Activated naive CD8-positive, alpha-beta T cell treated with anti-CD3 and anti-CD28 coated beads for 36 hours (primary cell): ENCODE measurements around the gene TNIP1. TPM values are rescaled to one million over a fixed set of nuclear protein-coding genes. Genes with fewer than 3 reads are reported as not detected.

Experiments used
- DNase-seq: peaks from one replicate; pipeline ENCODE4 v3.0.0; 2021
- H3K27ac Mint-ChIP-seq: one replicate; pipeline ENCODE4 v1.8.0; 2022; ENCODE audit warnings: mild to moderate bottlenecking, moderate library complexity, mixed read lengths
- H3K27me3 Mint-ChIP-seq: one replicate; pipeline ENCODE4 v1.8.0; 2022; ENCODE audit warnings: mild to moderate bottlenecking, mixed read lengths
- H3K36me3 Mint-ChIP-seq: one replicate; pipeline ENCODE4 v1.8.0; 2021; ENCODE audit warnings: mild to moderate bottlenecking, mixed read lengths
- H3K4me1 Mint-ChIP-seq: one replicate; pipeline ENCODE4 v1.8.0; 2021; ENCODE audit warnings: mixed read lengths
- H3K4me3 Mint-ChIP-seq: one replicate; pipeline ENCODE4 v1.8.0; 2022; ENCODE audit warnings: mild to moderate bottlenecking, moderate library complexity, mixed read lengths
- H3K9me3 Mint-ChIP-seq: one replicate; pipeline ENCODE4 v1.8.0; 2022; ENCODE audit warnings: mixed read lengths
- total RNA-seq, 2 experiments: library from RNA; stranded (reverse); gene quantifications; one replicate each; pipeline ENCODE4 v1.2.3, GENCODE V29; 2021

The TNIP1 gene
- total RNA-seq, 2 experiments from 2014 or later, result 185 to 189 TPM

- Mint-ChIP-seq H3K4me1 (peaks cover 15% of the 10 kb centered on the region), H3K36me3 (peaks cover 22% of the 10 kb centered on the region), H3K9me3 (no peaks in the 10 kb centered on the region), H3K27ac (no peak overlapping the region), H3K4me3 (no peak overlapping the region), H3K27me3 (no peaks in the 10 kb centered on the region)
- no peak for DNase-seq
These were observed 26.9 kb downstream of the TNIP1 start for GRCh38 chr5:151053796-151054462.

GRCh38 chr5:151052836-151053235 is 28.0 kb downstream of the TNIP1 start:
- H3K27me3 Mint-ChIP-seq, result no peaks in the 10 kb centered on the region
- H3K4me3 Mint-ChIP-seq, result no peak overlapping the region
- DNase-seq, result no peak
- peaks cover 11% of the 10 kb centered on the region for H3K4me1 Mint-ChIP-seq
- H3K9me3 Mint-ChIP-seq, result no peaks in the 10 kb centered on the region
- no peak overlapping the region for H3K27ac Mint-ChIP-seq
- H3K36me3 Mint-ChIP-seq, result peaks cover 23% of the 10 kb centered on the region

GRCh38 chr5:151051931-151052608 is 28.8 kb downstream of the TNIP1 start:
- H3K36me3 Mint-ChIP-seq, result peaks cover 24% of the 10 kb centered on the region
- no peaks in the 10 kb centered on the region for H3K9me3 Mint-ChIP-seq
- peaks cover 11% of the 10 kb centered on the region for H3K4me1 Mint-ChIP-seq
- H3K27ac Mint-ChIP-seq, result no peak overlapping the region
- DNase-seq, result no peak
- no peaks in the 10 kb centered on the region for H3K27me3 Mint-ChIP-seq
- H3K4me3 Mint-ChIP-seq, result no peak overlapping the region

GRCh38 chr5:151051066-151051930 is 29.5 kb downstream of the TNIP1 start:
- peak overlapping the region; percentile 64 for H3K27ac Mint-ChIP-seq
- peaks cover 11% of the 10 kb centered on the region for H3K4me1 Mint-ChIP-seq
- DNase-seq, result peak; percentile 62
- H3K36me3 Mint-ChIP-seq, result peaks cover 23% of the 10 kb centered on the region
- no peak overlapping the region for H3K4me3 Mint-ChIP-seq
- H3K27me3 Mint-ChIP-seq, result no peaks in the 10 kb centered on the region
- no peaks in the 10 kb centered on the region for H3K9me3 Mint-ChIP-seq

GRCh38 chr5:151048526-151048925 is 32.3 kb downstream of the TNIP1 start:
- H3K4me3 Mint-ChIP-seq, result no peak overlapping the region
- H3K9me3 Mint-ChIP-seq, result no peaks in the 10 kb centered on the region
- no peaks in the 10 kb centered on the region for H3K27me3 Mint-ChIP-seq
- no peak overlapping the region for H3K27ac Mint-ChIP-seq
- H3K4me1 Mint-ChIP-seq, result peaks cover 11% of the 10 kb centered on the region
- DNase-seq, result no peak
- H3K36me3 Mint-ChIP-seq, result peaks cover 35% of the 10 kb centered on the region

- H3K4me3 Mint-ChIP-seq, result no peak overlapping the region
- no peak overlapping the region for H3K27ac Mint-ChIP-seq
- peaks cover 35% of the 10 kb centered on the region for H3K36me3 Mint-ChIP-seq
- H3K4me1 Mint-ChIP-seq, result peaks cover 11% of the 10 kb centered on the region
- peak; percentile 27 for DNase-seq
- H3K27me3 Mint-ChIP-seq, result no peaks in the 10 kb centered on the region
- no peaks in the 10 kb centered on the region for H3K9me3 Mint-ChIP-seq
These were observed 32.9 kb downstream of the TNIP1 start for GRCh38 chr5:151047814-151048425.

GRCh38 chr5:151042453-151043093 is 38.3 kb downstream of the TNIP1 start:
- H3K9me3 Mint-ChIP-seq, result no peaks in the 10 kb centered on the region
- DNase-seq, result no peak
- no peaks in the 10 kb centered on the region for H3K27me3 Mint-ChIP-seq
- H3K4me1 Mint-ChIP-seq, result no peaks in the 10 kb centered on the region
- H3K36me3 Mint-ChIP-seq, result peaks cover 24% of the 10 kb centered on the region
- H3K4me3 Mint-ChIP-seq, result no peak overlapping the region
- no peak overlapping the region for H3K27ac Mint-ChIP-seq

GRCh38 chr5:151041577-151042268 is 39.1 kb downstream of the TNIP1 start:
- peaks cover 19% of the 10 kb centered on the region for H3K36me3 Mint-ChIP-seq
- no peak for DNase-seq
- no peak overlapping the region for H3K4me3 Mint-ChIP-seq
- no peaks in the 10 kb centered on the region for H3K9me3 Mint-ChIP-seq
- H3K27me3 Mint-ChIP-seq, result no peaks in the 10 kb centered on the region
- H3K27ac Mint-ChIP-seq, result no peak overlapping the region
- no peaks in the 10 kb centered on the region for H3K4me1 Mint-ChIP-seq

GRCh38 chr5:151040211-151040747 is 40.6 kb downstream of the TNIP1 start:
- peaks cover 12% of the 10 kb centered on the region for H3K36me3 Mint-ChIP-seq

GRCh38 chr5:151039665-151040064 is 41.2 kb downstream of the TNIP1 start:
- Mint-ChIP-seq H3K36me3 (peaks cover 13% of the 10 kb centered on the region), H3K9me3 (no peaks in the 10 kb centered on the region), H3K4me1 (no peaks in the 10 kb centered on the region), H3K27ac (no peak overlapping the region), H3K27me3 (no peaks in the 10 kb centered on the region), H3K4me3 (no peak overlapping the region)
- no peak for DNase-seq

More at GRCh38 chr5:151040211-151040747, 40.6 kb downstream of the TNIP1 start:
- H3K4me1 Mint-ChIP-seq, result no peaks in the 10 kb centered on the region
- no peaks in the 10 kb centered on the region for H3K27me3 Mint-ChIP-seq
- DNase-seq, result no peak
- H3K9me3 Mint-ChIP-seq, result no peaks in the 10 kb centered on the region
- no peak overlapping the region for H3K4me3 Mint-ChIP-seq
- no peak overlapping the region for H3K27ac Mint-ChIP-seq

- Mint-ChIP-seq H3K36me3 (peaks cover 17% of the 10 kb centered on the region), H3K27ac (no peak overlapping the region), H3K4me3 (no peak overlapping the region), H3K27me3 (no peaks in the 10 kb centered on the region), H3K9me3 (no peaks in the 10 kb centered on the region), H3K4me1 (no peaks in the 10 kb centered on the region)
- no peak for DNase-seq
These were observed 42.0 kb downstream of the TNIP1 start for GRCh38 chr5:151038801-151039238.

GRCh38 chr5:151038412-151038745 is 42.5 kb downstream of the TNIP1 start:
- no peak overlapping the region for H3K4me3 Mint-ChIP-seq
- H3K27me3 Mint-ChIP-seq, result no peaks in the 10 kb centered on the region
- no peaks in the 10 kb centered on the region for H3K4me1 Mint-ChIP-seq
- H3K36me3 Mint-ChIP-seq, result peaks cover 20% of the 10 kb centered on the region
- H3K27ac Mint-ChIP-seq, result no peak overlapping the region
- no peaks in the 10 kb centered on the region for H3K9me3 Mint-ChIP-seq
- DNase-seq, result no peak

- no peak overlapping the region for H3K4me3 Mint-ChIP-seq
- no peak for DNase-seq
- no peak overlapping the region for H3K27ac Mint-ChIP-seq
- H3K27me3 Mint-ChIP-seq, result no peaks in the 10 kb centered on the region
- H3K9me3 Mint-ChIP-seq, result no peaks in the 10 kb centered on the region
- peaks cover 21% of the 10 kb centered on the region for H3K36me3 Mint-ChIP-seq
- H3K4me1 Mint-ChIP-seq, result no peaks in the 10 kb centered on the region
These were observed 43.0 kb downstream of the TNIP1 start for GRCh38 chr5:151037561-151038411.
